AG04449 (cell line): Measurements from ENCODE around the gene MBOAT1.

Experiments
- CTCF ChIA-PET: fragments of 350-600 bp; formaldehyde crosslinking; extraction: SDS; loops from one replicate; lab custom pipeline; 2021; ENCODE audit warnings: antibody characterized with exemption; lab: Yijun Ruan, JAX
- POLR2A ChIA-PET: fragments of 400-600, 350-600 bp; formaldehyde crosslinking; extraction: SDS; loops from one replicate; lab custom pipeline; 2020; ENCODE audit warnings: antibody characterized with exemption, inconsistent platforms; lab: Yijun Ruan, JAX
- DNase-seq: peaks from one replicate; pipeline ENCODE4 v3.0.0-alpha.2; 2010; ENCODE audit warnings: low read depth, low spot score
- H3K4me3 ChIP-seq: 2 replicates; pipeline ENCODE4 v1.5.1; 2011; ENCODE audit warnings: low read depth, mild to moderate bottlenecking, control low read depth, low read length
- CTCF ChIP-seq: IDR thresholded peaks from one replicate; pipeline ENCODE4 v1.5.1; 2011; ENCODE audit warnings: mild to moderate bottlenecking, moderate library complexity, low read length, control low read depth, inconsistent platforms; ENCODE audit not compliant: insufficient read depth; ENCODE audit errors: missing control alignments

The MBOAT1 gene

GRCh38 chr6:20217891-20218290 lies 5.6 kb upstream of the MBOAT1 start:
- no peak for DNase-seq
- POLR2A ChIA-PET = no interaction called here
- CTCF ChIA-PET = interaction anchor here (2.0 kb wide), 1 partner anchor 12 kb away, joined by 6 read pairs; no protein-coding TSS in a partner anchor
- no peak overlapping the region for H3K4me3 ChIP-seq
- TF ChIP-seq CTCF = no peak

- no peak for DNase-seq
- H3K4me3 ChIP-seq = no peak overlapping the region
- no peak for TF ChIP-seq CTCF
- POLR2A ChIA-PET = no interaction called here
- CTCF ChIA-PET = interaction anchor here (2.0 kb wide), 1 partner anchor 12 kb away, joined by 6 read pairs; no protein-coding TSS in a partner anchor
Observed at GRCh38 chr6:20217324-20217855, 5.1 kb upstream of the MBOAT1 start.

GRCh38 chr6:20215310-20215709 lies 3.0 kb upstream of the MBOAT1 start:
- H3K4me3 ChIP-seq = no peak overlapping the region
- ChIA-PET CTCF (interaction anchor here (1.0 kb wide), 1 partner anchor 313 kb away, joined by 3 read pairs; no protein-coding TSS in a partner anchor), POLR2A (no interaction called here)
- no peak for TF ChIP-seq CTCF
- DNase-seq = no peak

GRCh38 chr6:20213271-20213798 lies 1.1 kb upstream of the MBOAT1 start:
- peak overlapping the region; percentile 91 for H3K4me3 ChIP-seq
- POLR2A ChIA-PET = interaction anchor here (0.5 kb wide), 1 partner anchor 687 kb away, joined by 3 read pairs; no protein-coding TSS in a partner anchor
- no peak for TF ChIP-seq CTCF
- CTCF ChIA-PET = interaction anchor here (0.5 to 1.8 kb wide), 6 partner anchors 11 to 1384 kb away, joined by 3 to 5 read pairs (median 3); no protein-coding TSS in a partner anchor
- DNase-seq = no peak

GRCh38 chr6:20211941-20212391 lies 303 bp downstream of the MBOAT1 start:
- POLR2A ChIA-PET = no interaction called here
- CTCF ChIA-PET = interaction anchor here (1.8 kb wide), 1 partner anchor 86 kb away, joined by 5 read pairs; no protein-coding TSS in a partner anchor
- DNase-seq = no peak
- TF ChIP-seq CTCF = no peak
- peak overlapping the region; percentile 91 for H3K4me3 ChIP-seq
